Fibroblast of skin of right biceps (primary cell): Measurements from ENCODE around the gene RREB1.
"Not testable (repeated sequence)": the region's sequence is repeated elsewhere in the genome, so short reads cannot be mapped to it uniquely, and the experiment has no call there.

Experiments
- DNase-seq: peaks from one replicate; pipeline ENCODE4 v3.0.0-alpha.2; 2013

Gene RREB1

DNA sequence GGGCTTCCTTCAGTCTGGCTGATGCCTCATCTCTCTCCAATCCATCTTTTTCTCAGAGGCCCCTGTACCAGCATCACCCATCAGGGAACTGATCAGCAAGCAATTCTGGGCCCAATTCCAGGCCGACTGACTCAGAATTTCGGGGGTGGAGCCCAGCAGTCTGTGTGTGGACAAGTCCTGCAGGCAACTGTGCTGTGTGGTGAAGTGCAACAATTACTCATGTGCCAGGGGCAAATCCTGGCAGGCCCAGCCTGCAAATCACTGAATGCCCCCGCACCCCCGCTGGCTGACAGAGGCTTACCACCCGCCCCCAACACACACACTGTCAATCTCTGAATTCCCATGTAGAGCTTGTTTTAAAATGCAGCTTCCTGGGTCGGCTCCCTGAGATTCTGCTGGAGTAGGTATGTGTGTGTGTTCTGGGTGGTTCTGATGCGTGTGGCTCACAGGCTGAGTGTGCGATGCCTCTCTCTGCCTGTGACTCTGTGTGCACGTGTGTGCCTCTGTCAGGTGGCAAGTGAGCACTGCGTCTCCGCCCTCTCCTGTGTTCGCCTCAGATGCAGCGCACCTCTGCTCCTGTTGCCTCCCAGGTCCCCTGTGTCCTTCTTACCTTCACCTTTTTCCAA is 159.8 kb downstream of the RREB1 start:
- peak; percentile 95 for DNase-seq

- DNase-seq, result no peak
These were observed 160.6 kb downstream of the RREB1 start for GRCh38 chr6:7268362-7268761.

DNA sequence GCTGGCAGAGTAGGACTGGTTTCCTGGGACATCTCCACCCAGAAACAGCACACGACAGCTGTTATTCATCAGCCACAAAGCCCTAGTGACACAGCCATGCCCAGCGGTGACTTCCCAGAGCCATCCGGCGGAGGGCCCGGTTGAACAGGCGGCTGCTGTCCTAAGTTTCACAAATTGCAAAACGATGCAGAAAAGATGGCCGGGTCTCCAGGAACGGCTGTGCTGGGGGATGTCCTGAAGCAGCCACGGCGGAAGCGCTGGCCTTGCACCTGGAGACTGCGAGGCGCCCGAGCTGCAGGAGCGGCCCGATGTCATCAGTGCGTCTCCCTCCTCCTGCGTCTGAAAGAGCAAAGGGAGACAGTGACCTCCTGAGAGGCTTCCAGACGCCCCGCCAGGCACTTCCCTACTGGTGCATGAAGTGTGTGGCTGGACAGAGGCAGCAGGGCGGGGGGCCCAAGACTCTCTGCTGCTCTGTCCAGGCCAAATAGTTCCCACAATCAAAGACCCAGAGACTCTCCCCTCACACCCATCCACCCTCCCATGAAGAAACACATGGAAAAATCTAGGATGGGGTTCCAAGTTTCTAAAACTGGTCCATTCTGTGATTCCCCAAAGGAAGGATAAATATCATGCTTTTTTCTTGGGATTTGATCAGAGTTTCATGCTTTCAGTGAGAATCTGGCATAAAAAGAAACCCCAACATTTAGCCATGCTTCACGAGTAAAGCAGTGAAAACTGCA is 161.2 kb downstream of the RREB1 start:
- DNase-seq, result no peak

- DNase-seq, result no peak
These were observed 162.1 kb downstream of the RREB1 start for GRCh38 chr6:7269816-7270215.

DNA sequence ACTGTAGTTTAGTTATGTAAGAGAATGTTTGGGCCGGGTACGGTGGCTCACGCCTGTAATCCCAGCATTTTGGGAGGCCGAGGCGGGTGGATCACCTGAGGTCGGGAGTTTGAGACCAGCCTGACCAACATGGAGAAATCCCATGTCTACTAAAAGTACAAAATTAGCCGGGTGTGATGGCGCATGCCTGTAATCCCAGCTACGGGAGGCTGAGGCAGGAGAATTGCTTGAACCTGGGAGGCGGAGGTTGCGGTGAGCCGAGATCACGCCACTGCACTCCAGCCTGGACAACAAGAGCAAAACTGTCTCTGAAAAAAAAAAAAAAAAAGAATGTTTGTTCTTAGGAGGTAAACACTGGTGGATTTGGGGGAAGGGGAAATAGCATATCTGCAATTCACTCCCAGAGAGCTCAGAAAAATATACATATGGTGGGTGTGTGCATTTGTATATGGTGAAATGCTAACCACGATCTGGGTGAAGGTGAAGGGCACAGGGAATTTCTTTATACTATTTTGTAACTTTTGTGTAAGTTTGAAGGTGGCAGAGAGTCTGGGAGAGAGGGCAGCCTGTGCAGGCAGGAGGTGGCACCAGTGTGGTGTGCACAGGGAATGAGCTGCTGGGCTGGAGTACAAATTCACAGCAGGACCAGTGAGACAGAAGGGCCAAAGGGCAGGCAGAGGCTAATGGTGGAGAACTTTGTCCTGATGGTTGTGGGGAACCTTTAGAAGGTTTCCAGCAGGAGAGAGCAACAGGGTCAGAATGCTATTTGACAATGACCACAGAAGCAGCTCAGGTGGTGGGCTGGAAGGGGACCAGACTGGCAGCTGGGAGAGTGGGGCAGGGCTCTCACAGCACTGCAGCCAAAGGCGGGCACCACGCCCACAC is 162.8 kb downstream of the RREB1 start:
- DNase-seq, result no peak

DNA sequence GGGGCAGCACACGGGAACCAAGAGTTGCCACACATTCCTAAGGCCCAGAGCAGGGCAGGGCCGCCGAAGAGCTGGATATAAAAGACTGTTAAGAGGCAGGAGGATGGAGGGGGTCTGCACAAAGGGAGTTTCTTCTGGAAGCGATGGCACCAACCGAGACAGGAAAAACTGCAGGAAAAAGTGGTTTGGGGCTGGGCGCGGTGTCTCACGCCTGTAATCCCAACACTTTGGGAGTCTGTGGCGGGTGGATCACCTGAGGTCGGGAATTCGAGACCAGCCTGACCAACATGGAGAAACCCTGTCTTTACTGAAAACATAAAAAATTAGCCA is 163.4 kb downstream of the RREB1 start:
- DNase-seq, result no peak

DNA sequence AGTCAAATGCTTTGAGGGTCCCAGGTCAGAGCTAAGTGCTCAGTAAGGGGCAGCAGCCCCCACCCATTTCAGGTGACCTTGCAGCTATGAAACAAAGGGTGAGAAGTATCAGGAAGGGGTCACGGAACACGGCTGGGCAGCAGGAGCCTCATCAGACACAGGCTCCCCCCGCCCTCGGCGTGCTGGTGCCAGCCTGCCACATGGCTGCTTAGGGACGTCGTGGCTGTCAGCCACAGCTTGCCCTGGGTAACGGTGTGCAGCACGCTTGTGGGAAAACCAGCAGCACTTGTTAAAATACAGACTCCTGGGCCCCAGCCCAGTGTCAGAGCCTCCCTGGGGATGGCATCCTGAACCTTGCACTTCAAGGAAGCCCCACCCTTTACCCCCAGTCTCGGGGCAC is 165.9 kb downstream of the RREB1 start:
- DNase-seq, result no peak

DNA sequence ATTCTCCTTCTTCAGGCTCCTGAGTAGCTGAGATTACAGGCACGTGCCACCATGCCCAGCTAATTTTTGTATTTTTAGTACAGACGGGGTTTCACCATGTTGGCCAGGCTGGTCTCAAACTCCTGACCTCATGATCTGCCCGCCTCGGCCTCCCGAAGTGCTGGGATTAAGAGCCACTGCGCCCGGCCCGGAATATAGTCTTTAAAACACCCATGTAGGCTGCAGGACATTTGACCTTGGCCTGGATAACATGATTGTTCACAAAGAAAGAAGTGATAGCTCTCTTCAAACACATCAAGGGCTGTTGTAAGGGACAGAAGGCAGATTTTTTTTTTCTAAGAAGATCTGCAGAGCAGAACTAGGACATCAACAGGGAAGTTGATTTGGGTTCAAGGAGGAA is 166.8 kb downstream of the RREB1 start:
- DNase-seq, result not testable (repeated sequence)

GRCh38 chr6:7276199-7276524 is 168.4 kb downstream of the RREB1 start:
- no peak for DNase-seq

DNA sequence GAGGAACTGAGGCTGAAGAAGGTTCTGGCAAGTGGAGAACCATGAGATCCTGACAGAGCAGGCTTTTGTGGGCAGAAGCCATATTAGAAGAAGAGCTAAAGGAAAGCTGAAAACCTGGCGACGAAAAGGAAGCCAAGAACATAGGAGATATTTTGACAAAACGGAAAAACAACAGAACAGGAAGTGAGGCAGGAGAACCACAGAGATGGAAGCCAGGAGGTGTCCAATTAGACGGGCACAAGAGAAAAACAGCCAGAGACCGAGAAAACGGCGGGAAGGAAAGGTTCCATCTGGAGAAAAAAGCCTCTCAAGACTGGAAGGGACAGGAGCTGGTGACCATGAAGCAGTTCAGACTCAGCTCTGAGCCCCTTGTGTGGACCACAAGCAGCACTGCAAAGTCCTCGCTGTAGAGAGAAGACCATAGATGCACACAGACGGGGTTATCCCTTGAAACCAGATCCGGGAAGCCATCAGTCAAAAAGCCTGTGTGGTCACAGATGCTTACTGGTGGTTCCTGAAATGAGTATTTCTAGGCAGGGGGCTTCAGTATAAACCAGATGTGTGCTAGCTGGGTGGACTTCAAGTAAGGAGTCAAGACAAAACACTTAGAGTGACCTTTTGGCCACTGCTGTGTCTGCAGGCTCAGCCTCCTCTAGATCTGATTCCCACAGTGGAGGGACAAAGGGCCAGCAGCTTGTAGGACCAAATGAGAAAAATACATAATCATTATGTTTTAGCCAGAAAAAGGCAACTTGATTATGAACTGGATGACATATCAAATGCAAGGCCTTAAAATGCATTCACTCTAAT is 174.5 kb downstream of the RREB1 start:
- DNase-seq, result no peak

GRCh38 chr6:7283676-7284075 is 175.9 kb downstream of the RREB1 start:
- DNase-seq, result no peak

DNA sequence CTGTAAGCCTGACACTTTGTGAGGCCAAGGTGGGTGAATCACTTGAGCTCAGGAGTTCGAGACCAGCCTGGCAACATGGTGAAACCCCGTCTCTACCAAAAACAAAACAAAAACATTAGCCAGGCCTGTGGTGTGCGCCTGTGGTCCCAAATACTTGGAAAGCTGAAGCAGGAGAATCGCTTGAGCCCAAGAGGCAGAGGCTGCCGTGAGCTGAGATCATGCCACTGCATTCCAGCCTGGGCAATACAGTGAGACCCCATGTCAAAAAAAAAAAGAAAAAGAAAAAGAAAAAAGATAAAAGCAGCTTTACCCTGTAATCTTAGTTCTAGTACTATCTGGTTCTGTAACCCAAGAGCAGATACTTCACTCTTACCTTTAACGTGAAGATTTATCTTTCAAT is 177.7 kb downstream of the RREB1 start:
- no peak for DNase-seq

DNA sequence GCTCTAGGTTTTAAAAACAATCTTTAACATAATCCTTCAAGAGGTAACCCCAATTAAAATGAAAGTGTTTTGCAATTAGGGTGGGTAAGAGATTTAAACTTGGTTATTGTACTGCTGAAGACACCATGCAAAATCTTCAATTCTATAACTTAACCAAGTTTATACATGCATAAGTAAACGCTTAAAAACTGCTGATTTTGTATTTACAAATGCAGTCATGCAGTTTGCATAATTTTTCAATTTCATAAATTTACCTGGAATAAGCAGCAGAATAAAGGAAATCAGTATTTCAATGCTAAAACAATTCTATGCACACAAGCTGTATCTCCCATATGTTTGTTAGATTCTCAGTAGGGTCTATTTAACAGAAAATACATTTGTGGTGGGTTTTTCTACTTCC is 182.3 kb downstream of the RREB1 start:
- no peak for DNase-seq

- no peak for DNase-seq
These were observed 185.0 kb downstream of the RREB1 start for GRCh38 chr6:7292596-7293255.

- DNase-seq, result no peak
These were observed 188.2 kb downstream of the RREB1 start for GRCh38 chr6:7295916-7296315.

DNA sequence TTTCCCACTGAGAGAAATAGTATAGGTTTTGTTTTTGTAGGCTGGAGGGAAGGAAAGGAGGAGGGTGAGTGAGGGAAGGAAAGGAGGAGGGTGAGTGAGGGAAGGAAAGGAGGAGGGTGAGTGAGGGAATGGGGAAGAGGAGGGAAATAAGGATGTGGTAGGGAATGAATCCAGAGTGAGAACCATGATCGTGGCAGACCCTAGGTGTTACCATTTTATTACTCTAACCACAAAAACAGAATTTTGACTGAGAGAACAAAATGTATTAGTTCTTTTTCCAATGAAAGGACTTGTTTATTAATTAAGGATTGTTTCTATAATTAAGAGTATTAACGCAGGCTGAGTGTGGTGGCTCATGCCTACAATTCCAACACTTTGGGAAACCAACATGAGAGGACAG is 188.8 kb downstream of the RREB1 start:
- no peak for DNase-seq

DNA sequence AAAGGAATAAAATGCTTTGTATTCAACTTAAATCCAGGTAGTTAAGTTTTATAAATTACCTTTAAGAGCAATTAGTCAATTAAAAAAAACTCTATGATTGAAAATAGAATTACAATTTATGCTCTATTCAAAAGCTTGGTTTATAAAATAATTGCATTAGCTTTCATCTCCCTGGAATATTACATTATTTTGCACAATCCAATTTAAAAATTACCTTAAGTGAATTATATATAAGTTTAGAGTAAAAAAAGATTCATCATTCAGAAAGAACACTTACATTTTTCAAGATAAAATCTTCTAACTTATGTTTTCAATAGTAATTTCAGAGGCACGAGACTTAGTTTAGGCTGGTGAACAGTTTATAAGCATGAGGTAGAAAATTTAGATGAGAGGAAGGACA is 190.4 kb downstream of the RREB1 start:
- no peak for DNase-seq

DNA sequence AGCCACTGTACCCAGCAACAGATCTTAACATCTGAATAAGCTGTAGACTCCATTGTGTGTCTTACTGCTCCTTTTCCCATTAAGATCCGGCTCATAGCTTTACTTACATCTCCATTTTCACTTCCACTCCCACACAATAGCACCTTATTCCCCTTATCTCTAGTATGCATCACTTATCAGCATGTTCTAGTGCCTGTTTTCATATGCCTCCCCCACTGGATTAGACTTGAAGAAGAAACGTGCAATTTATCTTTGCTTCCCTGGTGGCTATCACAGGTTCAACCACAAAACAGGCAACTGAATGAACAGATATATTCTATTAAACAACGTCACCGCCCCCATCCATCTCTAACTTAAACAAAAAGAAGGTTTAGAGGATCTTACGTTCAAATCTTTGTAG is 193.2 kb downstream of the RREB1 start:
- no peak for DNase-seq
